GM13977 (cell line): ENCODE measurements around the gene PPP1R9A.

Source experiments
- DNase-seq: peaks from one replicate; pipeline ENCODE4 v3.0.0; 2012; ENCODE audit warnings: low spot score
- in situ Hi-C: fragments of 300-500 bp; cut with MboI; formaldehyde crosslinking; loops from one replicate; pipeline ENCODE4 v1.12.0; 2022; ENCODE audit warnings: low sequenced_read_pairs, low pct_unique_long_range_greater_than_20kb, mixed read lengths, inconsistent platforms; ENCODE audit not compliant: unreplicated experiment
- TF ChIP-seq, protein P1 (sequence below): IDR thresholded peaks from 2 replicates; pipeline ENCODE4 v1.5.1; 2012; ENCODE audit warnings: mild to moderate bottlenecking, control low read depth; ENCODE audit not compliant: insufficient read depth; ENCODE audit errors: extremely low read depth, missing control alignments

Gene PPP1R9A

DNA sequence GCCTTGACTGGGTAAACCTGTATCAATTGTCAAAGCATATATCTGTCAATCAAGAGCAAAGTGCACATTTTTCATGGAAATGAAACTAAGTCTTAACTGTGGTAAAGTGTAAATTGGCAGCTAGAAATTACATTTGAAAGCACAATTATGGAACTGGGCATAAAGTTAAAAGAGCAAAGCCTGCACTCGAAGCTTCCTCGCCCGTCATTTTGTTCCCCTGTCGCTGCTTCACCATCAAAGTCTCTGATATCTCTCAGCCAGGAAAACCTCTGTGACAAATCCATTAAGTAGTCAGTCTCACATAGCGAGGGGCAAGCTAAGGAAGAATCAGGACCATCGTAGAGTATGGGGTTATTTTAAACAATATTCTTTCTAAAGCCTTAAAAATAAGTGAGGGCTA, 389.1 kb downstream of the PPP1R9A start:
- TF ChIP-seq, protein P1, sequence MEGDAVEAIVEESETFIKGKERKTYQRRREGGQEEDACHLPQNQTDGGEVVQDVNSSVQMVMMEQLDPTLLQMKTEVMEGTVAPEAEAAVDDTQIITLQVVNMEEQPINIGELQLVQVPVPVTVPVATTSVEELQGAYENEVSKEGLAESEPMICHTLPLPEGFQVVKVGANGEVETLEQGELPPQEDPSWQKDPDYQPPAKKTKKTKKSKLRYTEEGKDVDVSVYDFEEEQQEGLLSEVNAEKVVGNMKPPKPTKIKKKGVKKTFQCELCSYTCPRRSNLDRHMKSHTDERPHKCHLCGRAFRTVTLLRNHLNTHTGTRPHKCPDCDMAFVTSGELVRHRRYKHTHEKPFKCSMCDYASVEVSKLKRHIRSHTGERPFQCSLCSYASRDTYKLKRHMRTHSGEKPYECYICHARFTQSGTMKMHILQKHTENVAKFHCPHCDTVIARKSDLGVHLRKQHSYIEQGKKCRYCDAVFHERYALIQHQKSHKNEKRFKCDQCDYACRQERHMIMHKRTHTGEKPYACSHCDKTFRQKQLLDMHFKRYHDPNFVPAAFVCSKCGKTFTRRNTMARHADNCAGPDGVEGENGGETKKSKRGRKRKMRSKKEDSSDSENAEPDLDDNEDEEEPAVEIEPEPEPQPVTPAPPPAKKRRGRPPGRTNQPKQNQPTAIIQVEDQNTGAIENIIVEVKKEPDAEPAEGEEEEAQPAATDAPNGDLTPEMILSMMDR = no peak
- in situ Hi-C loops = no loop called here

DNA sequence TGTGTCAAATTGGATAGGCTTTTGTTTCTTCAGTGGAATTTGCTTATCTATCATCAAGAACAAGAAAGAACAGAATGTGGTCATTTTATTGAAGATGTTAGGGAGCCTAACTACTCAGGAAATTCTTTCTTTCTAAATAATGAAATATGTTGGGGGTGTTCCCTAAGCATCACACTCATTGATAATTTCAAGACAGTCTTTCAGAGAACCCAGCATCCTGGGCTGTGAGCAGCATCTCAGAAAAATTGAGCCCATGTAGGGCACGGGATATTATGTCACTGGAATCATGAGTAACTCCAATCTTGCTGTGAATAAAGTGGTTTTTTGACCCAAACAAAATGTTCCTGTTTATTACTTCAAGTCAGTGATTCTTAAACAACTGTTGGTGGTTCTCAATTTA, 389.6 kb downstream of the PPP1R9A start:
- in situ Hi-C loops = no loop called here
- no peak for DNase-seq
- TF ChIP-seq, protein P1 = no peak

More for the DNA sequence above, 389.1 kb downstream of the PPP1R9A start:
- no peak for DNase-seq

DNA sequence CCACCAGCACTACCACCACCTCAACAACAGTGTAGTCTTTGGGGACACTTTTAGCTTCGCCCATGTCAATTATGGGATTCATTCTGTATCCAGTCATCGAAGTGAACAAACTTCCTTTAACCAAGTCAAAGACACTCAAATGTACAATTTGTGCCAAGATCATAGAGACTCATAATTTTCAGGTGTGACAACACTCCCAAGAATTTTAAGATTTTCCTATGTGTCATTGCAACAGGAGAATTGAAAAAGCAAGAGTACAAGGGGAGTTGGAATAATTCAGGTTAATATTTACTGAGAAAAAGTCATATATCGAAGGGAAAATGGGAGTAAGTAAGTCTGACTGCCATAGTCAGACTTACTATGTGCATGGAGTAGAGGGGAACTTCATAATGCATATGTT, 390.7 kb downstream of the PPP1R9A start:
- TF ChIP-seq, protein P1 = no peak
- DNase-seq = no peak
- in situ Hi-C loops = no loop called here

DNA sequence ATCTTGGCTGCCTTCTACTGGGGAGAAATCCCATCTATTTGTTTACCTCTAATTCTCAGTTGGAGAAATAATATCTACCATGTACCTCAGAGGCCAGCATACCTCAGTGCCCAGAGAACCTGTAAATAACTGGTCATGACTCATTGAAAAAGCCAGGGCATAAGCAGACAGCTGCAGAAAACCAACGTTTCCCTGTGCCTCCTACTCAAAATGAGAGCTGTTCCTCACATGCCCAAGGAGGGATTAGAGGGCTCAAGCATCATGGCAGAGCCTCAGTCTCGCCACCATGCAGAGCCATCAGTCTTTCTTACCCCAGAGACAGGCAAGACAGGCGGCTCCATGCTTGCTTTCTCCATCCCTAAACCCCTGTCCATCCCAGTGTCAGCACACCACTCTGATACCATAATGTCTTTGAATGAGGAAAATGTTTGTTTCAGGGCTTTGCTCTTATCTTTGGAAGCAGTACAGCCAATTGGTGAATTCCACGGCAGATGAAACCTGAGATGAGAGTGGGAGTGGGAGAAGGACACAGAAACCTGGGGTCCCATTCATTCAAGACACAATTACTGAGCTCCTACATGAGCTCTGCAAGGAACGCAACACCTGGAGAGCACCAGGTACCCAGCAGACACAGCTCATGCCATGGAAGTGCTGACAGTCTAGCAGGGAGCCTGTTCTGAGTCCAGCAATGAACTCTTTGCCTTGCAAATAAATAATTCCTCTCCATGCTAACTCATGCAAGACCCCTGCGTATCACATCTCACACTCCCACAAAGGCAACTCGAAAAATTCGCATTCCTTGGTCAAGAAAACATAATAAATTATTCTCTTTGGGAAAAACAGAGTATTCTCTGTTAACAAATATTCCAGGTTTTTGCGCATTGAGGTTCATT, 395.9 kb downstream of the PPP1R9A start:
- TF ChIP-seq, protein P1 = no peak
- DNase-seq = no peak
- in situ Hi-C loops = no loop called here

DNA sequence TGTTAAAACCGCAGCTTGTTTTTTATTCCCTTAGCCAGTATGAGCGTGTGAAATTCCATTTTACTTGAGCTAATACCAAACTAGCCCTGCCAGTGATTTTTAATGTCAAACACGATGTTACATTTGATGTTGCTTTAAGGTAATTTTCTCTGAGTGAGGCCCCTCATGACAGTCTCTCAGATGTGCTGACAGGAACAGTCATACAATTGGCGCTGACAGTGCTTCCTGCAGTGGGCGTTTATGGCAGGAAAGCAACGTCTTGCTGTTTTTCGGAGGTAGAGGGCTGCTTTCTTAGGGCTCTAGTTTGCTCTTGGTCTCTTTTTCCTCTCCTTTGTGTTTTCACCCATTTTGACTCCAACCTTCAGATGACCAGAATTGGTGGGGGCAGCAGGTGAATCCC, 397.6 kb downstream of the PPP1R9A start:
- no peak for DNase-seq
- in situ Hi-C loops = no loop called here
- TF ChIP-seq, protein P1 = no peak

DNA sequence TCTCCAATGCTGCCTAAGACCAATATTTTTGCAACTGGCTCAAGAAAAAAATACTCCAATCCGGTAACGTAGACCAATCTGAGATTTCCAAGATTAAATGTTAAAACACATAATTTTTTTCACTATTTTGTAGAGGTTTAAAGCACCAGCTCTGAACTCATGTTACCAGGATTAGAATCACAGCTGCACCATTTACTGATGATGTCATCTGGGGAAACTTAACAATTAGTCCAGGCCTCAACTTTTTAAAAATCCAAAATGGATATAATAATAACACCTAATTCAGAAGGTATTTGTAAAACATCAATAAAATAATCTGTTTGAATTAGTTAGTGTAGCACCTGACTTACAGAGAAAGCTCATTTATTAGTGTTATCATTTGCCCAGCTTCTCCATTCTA, 402.6 kb downstream of the PPP1R9A start:
- in situ Hi-C loops = no loop called here

More for the DNA sequence above, 402.6 kb downstream of the PPP1R9A start:
- TF ChIP-seq, protein P1 = no peak
- DNase-seq = no peak
